Measurements from ENCODE around the gene TMED8.
A peak's percentile ranks its signal among the peaks of the same experiment; 100 is the strongest.
"Not testable (repeated sequence)": the region's sequence is repeated elsewhere in the genome, so short reads cannot be mapped to it uniquely, and the experiment has no call there.

TMED8 gene

DNA sequence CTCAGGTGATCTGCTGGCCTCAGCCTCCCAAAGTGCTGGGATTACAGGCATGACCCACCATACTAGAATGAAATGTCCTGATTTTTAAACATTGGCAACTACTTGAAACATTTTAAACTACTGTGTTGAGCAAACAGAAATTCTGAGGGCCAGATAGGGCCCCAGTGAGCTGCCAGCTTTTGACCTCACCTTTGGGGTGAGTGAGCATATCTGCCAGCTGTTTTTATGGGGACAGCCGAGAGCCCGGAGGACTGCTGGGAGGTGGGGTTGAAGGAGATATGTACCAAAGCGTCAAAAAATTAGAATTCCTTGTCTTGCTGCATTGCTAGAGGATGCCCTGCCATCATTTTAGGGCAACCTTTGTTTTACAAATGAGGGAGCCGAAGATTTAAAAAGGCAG lies 53.3 kb downstream of the TMED8 start:
- DNase-seq (ENCODE audit: low read depth in 2 of 2, low spot score in 1 of 2): no peak

DNA sequence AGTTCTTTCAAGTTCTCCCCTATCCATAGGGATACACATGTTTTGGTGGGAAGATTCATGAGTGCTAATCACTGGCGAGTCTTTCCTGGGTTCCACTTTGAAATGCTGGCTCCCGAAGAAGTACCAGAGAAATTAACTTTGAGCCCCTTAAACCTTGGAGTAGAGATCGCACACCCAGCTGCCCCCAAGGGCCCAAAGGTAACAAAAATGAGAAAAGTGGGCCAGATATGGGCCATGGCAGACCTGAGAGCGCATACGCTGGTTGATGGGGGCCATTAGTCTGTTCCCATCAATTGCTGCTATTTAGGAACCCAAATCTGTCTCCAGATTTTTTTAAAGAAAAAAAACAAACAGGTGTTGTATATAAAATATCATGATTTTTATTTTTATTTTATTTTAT lies 53.9 kb downstream of the TMED8 start:
- DNase-seq (ENCODE audit: low read depth in 2 of 2, low spot score in 1 of 2): no peak

DNA sequence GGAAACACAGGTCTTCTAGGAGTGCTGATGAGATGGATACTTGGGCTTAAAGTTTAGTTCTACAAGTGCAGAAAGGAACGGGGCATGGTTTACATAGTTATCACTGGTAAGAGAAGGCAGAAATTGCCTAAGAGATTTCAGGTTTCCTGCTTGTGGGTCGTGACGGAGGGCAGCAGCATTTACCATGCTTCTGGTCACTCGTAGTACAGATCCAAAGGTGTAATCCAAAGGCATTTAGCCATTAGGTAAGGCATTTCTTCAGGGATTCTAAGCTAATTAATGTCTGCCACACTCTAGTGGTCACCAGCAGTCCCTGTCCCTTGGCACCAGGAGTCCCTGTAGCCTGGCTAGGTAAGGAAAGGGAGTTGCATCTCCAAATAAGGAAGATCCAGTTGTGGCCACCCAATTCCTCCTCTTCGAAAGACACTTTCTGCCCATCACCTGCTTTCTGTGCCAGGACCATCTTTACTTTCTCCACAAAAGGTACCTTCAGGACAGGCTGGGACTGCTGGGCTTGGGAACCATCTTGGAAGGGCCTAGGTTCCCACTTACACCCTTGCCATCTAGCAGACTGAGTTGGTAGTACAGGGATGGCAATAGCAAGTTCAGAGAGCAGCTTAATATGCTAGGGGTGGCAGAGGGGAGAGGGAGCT lies 54.5 kb downstream of the TMED8 start:
- DNase-seq (ENCODE audit: low read depth in 2 of 2, low spot score in 1 of 2): no peak

DNA sequence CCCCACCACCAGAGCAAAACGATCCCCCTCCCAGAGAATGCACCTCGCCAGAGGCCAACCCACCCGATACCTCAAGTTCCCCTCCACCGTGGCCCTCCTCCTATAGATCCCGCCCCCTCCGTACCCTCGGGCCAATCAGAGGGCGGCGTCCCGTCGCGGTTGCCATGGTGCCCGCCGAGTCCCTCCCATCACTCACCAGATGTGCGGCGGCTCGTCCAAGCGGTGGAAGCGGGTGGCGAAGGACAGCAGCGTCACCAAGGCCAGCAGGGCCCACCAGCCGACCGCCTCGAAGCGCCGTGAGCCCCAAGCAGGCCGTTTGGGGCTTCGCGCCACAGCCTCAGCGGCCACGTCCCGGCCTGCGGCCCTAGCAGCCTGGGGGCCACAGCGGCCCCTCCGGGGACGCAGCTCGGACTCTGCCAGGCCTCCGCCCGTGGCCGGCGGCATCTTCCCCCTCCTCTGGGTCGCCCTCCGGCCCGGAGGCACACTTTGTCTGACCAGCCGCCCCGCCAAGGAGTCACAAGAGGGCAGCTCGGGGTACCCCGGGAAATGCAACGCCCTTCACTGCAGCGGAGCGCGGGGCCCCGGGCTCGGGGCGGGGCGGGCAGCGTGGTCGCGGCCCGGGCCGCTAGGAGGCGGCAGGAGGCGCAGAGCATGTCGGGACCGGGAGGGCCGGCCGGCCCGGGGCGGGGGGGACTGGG lies 56.5 kb downstream of the TMED8 start, which contains the start of gene POMT2:
Gene POMT2 (minus strand): TSS at position 646 of the 698 bp plus-strand sequence. CDS start 202 bp downstream, at position 444.
- peak; percentile 85 to 86 for DNase-seq (ENCODE audit: low read depth in 2 of 2, low spot score in 1 of 2)

DNA sequence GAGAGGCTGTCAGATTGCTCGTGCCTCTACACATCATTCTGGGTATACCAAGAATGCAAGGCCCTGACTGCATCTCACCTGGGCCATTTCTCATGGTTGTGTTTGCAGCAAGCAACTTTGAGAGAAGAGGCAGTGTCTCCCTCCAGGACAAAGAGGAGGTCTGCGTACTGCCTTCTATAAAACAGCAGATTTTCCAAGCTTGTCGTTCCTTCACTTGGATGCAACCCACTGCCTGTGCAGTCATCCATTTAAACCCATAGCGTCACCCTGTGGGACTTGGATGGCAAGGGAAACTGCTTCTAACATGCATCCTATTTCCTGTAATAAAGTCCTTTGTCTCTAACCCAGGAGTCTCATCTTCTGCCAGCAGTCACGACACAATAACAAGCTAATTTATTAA lies 57.5 kb downstream of the TMED8 start:
- no peak for DNase-seq (ENCODE audit: low read depth in 2 of 2, low spot score in 1 of 2)

DNA sequence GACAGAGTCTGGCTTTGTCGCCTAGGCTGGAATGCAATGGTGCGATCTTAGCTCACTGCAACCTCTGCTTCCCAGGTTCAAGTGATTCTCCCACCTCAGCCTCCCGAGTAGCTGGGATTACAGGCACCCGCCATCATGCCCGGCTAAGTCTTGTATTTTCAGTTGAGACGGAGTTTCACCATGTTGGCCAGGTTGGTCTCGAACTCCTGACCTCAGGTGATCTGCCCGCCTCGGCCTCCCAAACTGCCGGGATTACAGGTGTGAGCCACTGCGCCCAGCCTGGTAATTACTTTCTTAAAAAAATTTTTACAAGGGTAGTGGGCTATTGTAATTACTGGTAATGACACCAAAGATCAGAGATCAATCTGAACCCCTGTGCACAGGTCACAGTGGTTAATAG lies 58.1 kb downstream of the TMED8 start:
- DNase-seq (ENCODE audit: low read depth in 2 of 2, low spot score in 1 of 2): not testable (repeated sequence)

DNA sequence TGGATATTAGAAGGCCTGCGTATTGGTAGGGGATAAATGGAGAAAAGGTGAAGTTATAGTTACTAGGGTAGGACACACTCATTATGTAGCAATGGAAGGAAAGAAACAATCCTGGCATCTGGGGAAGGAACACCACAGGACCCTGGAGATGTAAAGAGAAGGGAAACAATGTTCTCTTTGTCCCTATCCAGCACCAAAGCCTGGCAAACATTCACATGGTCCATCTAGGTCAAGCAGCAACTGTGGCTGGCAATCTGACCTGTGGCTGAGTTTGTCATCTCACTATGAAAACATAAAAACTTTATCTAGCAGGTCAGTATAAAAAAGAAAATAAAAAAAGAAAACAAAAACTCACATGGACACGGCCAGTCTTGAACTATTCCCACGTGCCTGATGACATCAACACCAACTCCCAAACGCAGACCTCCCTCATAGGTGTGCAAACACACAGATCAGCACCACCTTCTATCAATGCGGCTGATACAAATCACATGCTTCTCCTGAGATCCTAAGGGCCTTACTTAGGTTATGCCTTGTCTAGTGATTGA lies 58.8 kb downstream of the TMED8 start:
- no peak for DNase-seq (ENCODE audit: low read depth in 2 of 2, low spot score in 1 of 2)

DNA sequence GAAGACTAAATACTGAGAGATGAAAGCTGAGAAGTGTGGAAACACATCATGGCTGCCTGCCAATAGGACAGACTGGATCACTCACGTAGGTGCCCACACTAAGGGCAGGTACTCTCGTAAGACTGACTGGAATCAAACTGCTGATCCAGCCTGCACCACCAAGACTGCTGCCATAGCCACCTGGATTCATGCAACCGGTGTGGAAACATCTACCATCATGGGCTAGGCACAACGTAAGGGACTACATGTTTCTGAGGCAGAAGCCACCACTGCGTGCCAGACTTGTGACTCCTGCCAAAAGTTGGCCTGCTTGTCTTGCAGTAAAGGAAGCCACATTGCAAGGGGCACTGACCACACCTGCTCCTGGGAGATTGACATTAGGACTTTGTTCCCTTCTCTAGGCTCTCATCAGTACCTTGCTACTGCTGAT lies 60.0 kb downstream of the TMED8 start:
- no peak for DNase-seq (ENCODE audit: low read depth in 2 of 2, low spot score in 1 of 2)

DNA sequence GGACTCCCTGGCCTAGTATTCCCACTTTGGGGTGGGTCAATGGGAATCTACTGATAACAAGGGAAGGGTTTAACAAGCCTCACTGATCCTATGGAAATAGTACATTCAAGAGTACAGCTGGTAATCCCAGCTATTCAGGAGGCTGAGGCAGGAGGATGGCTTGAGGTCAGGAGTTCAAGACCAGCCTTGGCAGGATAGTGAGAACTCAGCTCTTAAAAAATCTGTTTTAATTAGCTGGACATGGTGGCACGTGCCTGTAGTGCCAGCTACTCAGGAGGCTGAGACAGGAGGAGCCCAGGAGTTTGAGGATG lies 60.7 kb downstream of the TMED8 start:
- DNase-seq (ENCODE audit: low read depth in 2 of 2, low spot score in 1 of 2): no peak

DNA sequence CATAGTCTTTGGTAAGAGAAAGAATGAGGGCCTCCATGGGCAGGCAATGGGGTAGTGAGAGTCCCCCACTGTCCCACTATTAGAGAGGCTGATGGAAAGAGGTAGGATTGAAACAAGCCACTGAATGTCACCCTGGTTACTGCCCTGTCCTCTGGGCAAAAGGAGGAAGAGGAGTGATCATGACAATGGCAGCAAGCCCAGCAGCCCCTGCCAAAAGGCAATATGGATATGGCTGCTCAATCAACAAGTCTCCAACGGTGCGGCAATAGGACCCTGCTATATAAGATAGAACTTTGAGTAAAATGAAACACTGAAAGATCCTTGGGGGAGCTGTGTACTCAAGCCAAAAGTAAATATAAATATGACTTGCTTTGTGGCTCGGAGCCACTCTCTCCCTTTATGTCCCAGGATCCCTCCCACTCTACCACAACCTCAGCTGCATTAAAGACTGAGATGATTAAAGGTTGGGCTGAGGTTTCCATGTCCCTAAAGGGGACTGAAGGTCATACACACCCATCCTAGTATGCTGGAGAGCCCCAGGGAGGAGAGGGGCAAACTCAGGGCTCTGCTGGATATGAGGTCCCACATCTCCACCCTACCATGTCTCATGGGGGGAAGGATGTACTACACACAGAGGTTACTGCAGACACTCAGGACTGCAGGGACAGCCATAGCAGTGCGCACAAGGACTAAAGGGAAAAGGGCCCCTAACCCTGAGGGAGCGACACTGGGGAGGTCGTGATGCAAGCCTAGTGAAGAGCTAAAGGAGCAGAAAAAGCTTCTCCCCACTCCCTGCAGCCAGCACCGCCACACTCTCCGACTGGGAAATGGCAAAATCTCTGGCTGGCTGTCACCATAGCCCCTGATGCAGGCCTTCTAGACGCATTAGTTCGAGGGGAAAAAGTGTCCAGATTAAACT lies 62.1 kb downstream of the TMED8 start:
- DNase-seq (ENCODE audit: low read depth in 2 of 2, low spot score in 1 of 2): no peak

DNA sequence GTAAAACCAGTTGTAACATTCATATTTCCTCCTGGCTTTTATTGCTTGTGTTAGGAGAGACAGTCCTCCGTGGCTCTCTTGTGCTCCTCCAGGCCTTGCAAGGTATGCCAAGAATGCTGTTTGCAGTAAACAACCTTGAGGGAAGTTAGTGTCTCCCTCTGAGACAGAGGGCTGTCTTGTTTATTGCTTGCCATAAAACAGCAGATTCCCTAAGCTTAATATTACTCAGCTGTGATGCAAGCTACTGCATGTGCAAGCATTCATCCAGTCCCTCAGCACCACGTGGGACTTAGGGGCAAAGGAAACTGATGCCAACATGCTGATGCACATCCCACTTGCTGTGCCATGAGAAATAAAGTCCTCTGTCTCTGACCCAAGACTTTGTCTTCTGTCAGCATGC lies 62.9 kb downstream of the TMED8 start:
- no peak for DNase-seq (ENCODE audit: low read depth in 2 of 2, low spot score in 1 of 2)

DNA sequence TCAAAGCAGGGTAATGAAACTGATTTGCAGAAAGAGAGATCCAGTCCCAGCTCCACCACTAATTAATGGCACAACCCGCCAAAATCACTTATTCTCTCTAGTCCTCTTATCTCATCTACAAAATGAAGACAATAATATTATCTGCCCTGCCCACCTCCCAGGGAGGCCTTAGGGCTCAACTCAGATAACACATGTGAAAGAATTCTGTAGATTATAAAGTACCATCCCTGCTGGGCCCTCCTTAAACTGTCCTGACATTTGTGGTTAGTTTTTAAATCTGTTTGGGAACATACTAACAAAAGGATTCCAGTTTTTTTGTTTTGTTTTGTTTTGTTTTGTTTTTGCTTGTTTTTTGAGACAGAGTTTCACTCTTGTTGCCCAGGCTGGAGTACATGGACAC lies 63.5 kb downstream of the TMED8 start:
- no peak for DNase-seq (ENCODE audit: low read depth in 2 of 2, low spot score in 1 of 2)

DNA sequence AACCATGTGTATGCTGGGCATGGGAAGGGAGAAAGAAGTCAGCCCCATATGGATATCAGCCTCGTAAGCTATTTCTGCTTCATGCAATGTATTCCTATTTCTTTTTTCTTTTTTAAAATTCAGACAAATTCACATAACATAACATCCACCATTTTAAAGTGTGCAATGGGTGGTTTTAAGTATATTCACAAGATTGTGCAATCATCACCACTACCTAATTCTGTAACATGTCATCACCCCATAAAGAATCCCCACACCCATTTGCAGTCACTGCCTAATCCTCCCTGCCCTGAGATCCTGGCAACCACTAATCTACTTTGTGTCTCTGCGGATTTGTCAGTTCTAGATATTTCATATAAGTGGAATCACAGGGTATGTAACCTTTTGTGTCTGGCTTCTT lies 65.7 kb downstream of the TMED8 start:
- no peak for DNase-seq (ENCODE audit: low read depth in 2 of 2, low spot score in 1 of 2)

DNA sequence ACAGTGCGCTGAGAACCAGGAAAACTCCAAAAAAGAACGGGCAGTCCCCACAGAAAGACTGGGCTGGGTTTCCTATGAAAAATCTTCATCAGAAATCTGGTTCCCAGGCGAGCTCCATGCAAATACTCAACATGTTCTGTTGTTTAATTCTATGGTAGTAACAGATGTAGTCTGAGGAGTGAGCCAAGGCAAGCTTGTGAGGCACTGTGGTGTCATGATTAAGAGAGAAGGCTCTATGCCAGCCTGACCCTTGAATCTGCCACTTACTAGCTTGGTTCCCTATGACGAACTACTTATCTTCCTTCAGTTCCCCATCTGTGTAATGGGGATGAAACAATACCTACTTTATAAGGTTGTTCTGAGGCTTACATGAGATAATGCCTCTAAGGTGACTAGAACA lies 66.9 kb downstream of the TMED8 start:
- no peak for DNase-seq (ENCODE audit: low read depth in 2 of 2, low spot score in 1 of 2)

DNA sequence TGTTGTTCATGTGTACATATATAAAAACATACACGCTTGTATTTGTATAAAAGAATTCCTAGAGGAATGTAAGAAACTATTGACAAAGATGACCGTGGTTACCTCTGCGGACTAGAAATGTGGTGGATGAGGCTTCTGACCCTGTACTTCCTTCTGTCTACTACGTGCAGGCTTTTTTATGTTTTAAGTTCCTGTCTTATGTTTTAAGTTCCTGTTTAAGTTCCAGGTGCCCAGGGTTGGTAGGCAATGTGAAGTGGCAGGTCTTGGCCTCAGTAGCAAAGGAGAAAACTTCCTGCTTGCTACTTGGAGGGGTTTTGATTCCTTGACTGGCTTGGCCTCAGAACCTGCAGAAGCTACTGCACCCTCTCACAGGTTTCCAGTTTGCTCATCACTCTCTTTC lies 67.8 kb downstream of the TMED8 start:
- no peak for DNase-seq (ENCODE audit: low read depth in 2 of 2, low spot score in 1 of 2)

DNA sequence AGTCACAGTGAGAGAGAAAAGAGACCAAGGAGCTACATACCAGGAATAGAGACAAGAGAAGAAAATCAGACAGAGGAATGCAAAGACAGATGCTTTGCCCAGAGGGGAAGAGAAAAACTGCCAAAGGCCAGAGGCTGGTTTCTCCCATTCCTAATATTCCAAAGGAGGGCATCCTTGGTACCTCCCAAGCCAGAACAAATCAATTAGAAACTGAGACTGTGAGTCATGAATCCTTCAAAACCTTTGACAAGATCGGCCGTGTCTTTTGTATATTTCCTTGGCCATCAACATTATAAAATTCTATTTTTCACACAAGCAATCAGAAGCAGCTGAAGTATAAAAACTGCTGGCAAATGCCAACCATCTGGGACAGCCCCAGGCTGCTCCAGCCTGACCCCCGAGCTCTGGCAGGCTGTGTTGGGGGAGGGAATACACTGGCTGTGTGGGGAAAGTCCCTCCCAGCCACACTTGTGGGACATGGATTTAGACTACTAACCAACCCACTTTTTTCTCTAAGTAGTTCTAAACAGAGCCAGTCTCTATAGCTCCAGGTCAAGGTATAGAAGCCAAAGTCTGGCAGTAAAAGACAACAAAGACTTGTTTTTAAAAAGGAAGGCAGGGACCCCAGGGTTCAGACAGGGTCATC lies 69.9 kb downstream of the TMED8 start:
- DNase-seq (ENCODE audit: low read depth in 2 of 2, low spot score in 1 of 2): no peak

DNA sequence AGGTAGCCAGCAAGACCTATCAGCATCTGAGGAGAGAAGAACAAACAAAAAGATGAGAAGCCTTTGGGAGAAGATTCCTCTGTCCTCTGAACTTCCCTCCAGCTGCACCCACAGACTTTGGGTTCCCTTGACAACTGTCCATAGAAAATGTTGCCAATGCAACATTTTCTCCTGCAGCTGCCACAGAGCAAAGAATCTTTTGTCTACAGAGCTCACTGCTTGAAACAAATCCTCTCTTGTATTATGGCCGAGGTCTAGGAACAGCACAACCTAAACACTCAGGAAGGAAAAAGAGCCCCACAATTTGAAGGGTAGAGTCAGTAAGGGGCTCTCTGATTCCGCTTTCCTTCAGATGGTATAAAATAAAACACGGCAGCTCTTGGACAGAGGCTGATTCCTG lies 70.5 kb downstream of the TMED8 start:
- DNase-seq (ENCODE audit: low read depth in 2 of 2, low spot score in 1 of 2): no peak

DNA sequence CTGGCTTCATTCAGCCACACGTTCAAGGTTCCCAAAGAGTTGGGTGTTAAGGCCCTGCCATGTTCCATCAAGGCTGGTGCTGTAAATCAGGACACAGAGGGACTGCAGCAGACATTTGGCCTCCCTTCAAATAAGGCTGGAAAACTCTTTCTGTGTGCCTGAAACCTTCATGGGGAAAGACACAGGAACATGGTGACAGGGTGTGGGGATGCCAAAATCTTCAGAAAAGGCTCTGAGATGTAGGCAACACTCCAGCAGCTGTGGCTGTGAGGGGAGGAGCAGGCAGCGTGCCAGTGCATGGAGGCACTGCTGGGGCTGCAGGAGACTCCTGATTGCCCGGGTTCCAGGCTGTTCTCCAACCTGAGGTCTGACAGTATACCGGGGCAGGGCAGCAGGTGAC lies 71.2 kb downstream of the TMED8 start:
- DNase-seq (ENCODE audit: low read depth in 2 of 2, low spot score in 1 of 2): no peak

DNA sequence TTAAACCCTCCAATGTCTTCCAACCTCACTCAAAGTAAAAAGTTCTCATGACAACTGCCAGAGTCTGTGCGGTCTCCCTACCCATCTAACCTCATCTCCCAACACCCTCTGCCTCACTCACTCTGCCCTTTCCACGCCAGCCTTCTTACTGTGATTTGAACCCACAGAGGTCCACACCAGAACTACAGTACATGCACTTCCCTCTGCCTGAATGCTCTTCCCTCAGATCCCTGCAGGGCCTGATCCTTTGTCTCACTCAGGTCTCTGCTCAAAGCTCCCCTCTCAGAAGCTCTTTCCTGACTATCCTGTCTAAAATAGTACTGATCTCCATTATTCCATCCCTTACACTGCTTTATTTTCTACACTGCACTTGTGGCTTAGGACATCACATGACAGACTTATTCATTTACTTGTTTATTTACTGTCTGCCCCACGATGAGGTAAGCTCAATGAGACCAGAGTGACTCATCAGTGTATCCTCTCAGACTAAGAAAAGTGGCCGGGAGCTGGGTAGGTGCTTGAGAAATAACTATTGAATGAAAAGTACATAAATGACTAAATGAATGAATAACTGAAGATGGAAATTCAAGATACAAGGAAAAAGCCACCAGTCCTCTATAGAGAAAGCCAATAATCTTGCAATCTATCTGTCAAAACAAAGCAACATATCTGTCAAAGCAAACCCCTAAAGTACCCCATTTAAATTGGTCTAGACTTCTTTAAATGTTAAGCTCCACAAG lies 73.3 kb downstream of the TMED8 start:
- DNase-seq (ENCODE audit: low read depth in 2 of 2, low spot score in 1 of 2): no peak

DNA sequence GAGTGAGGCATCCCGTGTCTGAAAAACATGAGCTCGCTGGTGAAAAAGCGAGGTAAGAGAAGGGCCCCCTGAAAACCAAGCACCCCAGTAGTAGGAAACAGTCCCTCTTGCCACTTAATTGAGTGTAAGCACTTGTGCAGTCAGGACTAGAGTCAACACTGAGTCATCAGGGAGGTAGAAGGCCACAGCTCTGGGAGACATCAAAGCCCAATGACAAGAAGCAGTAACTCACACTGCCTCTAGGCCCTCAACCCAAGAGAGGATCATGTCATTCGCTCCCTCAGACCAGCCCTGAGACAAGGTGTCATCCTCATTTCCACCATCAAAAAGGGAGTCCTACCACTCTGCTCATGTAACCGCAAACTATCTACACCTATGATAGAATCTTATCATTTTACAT lies 74.0 kb downstream of the TMED8 start:
- no peak for DNase-seq (ENCODE audit: low read depth in 2 of 2, low spot score in 1 of 2)

DNA sequence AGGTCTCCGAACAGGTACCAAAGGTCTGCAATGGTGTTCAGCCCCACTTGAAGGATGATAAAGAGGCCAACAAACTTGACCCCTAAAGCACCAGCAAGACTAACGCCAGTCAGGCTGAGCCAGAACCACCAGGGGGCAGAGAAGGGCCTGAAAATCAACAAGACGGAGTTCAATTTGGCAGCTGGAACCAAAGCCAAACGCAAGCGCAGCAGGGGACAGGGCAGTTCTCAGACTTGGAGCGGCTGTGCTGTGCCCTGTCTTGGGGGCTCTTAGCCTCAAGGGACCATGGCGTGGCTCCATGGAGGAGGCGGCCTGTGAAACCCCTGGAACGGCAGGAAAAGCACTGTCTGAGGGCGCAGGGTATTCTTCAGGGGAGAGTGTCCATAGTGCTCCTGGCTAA lies 75.8 kb downstream of the TMED8 start:
- DNase-seq (ENCODE audit: low read depth in 2 of 2, low spot score in 1 of 2): peak in 1 of 2 donors; percentile 27

Measured in stimulated activated CD8-positive, alpha-beta memory T cell treated with anti-CD3 and anti-CD28 coated beads, Interleukin-4, amount 100 ng/mL, for 1 hour (primary cell).